GM23338 (cell line): Measurements from ENCODE around the gene PRPH2. TPM values are rescaled to one million over a fixed set of nuclear protein-coding genes. Genes with fewer than 3 reads are reported as not detected.

Experiments used
- ATAC-seq: fragments of 200-7000 bp; cut with Tn5 transposase; 3 replicates; pipeline ENCODE4 v1.9.1; 2020
- DNase-seq: peaks from one replicate; pipeline ENCODE4 v3.0.0-alpha.2; 2015; ENCODE audit warnings: low spot score
- H2AFZ ChIP-seq: fragments of 200-600 bp; sonication (generic); 2 replicates; pipeline ENCODE4 v1.8.0; 2016; ENCODE audit warnings: antibody characterized with exemption, mild to moderate bottlenecking, moderate library complexity
- H3F3A ChIP-seq: fragments of 200-600 bp; sonication (generic); replicated peaks from 2 replicates; pipeline ENCODE4 v1.8.0; 2017; ENCODE audit warnings: antibody characterized with exemption, mixed run types, low read depth
- H3K27ac ChIP-seq: fragments of 200-600 bp; sonication (generic); 2 replicates; pipeline ENCODE4 v1.6.1; 2016; ENCODE audit warnings: low read depth
- H3K27me3 ChIP-seq: fragments of 200-600 bp; sonication (generic); 2 replicates; pipeline ENCODE4 v1.8.0; 2016; ENCODE audit warnings: mild to moderate bottlenecking, mixed run types, moderate library complexity; ENCODE audit not compliant: insufficient read depth
- H3K36me3 ChIP-seq: fragments of 200-600 bp; sonication (generic); 2 replicates; pipeline ENCODE4 v1.8.0; 2016; ENCODE audit warnings: mild to moderate bottlenecking; ENCODE audit not compliant: insufficient read depth
- H3K4me1 ChIP-seq: fragments of 200-600 bp; sonication (generic); 2 replicates; pipeline ENCODE4 v1.8.0; 2016; ENCODE audit warnings: mild to moderate bottlenecking, moderate library complexity; ENCODE audit not compliant: insufficient read depth
- H3K4me2 ChIP-seq: fragments of 200-600 bp; sonication (generic); 2 replicates; pipeline ENCODE4 v1.7.1; 2017; ENCODE audit warnings: mixed run types
- H3K4me3 ChIP-seq: fragments of 200-600 bp; sonication (generic); 2 replicates; pipeline ENCODE4 v1.6.1; 2016; ENCODE audit warnings: mixed run types
- H3K79me2 ChIP-seq: fragments of 200-600 bp; sonication (generic); replicated peaks from 2 replicates; pipeline ENCODE4 v1.8.0; 2017; ENCODE audit warnings: mild to moderate bottlenecking; ENCODE audit not compliant: insufficient read depth
- H3K9me2 ChIP-seq: fragments of 200-600 bp; sonication (generic); 2 replicates; pipeline ENCODE4 v1.8.0; 2017; ENCODE audit not compliant: insufficient read depth
- H4K20me1 ChIP-seq: fragments of 200-600 bp; sonication (generic); replicated peaks from 2 replicates; pipeline ENCODE4 v1.8.0; 2017; ENCODE audit warnings: mild to moderate bottlenecking; ENCODE audit not compliant: insufficient read depth
- H3K27ac Mint-ChIP-seq: 2 replicates; pipeline ENCODE4 v1.8.0; 2020; ENCODE audit warnings: inconsistent platforms, mild to moderate bottlenecking, moderate library complexity, mixed read lengths
- H3K27me3 Mint-ChIP-seq: 3 replicates; pipeline ENCODE4 v1.8.0; 2022; ENCODE audit warnings: low read depth, mild to moderate bottlenecking, moderate library complexity, mixed read lengths, inconsistent platforms; ENCODE audit not compliant: insufficient read depth, poor library complexity
- H3K36me3 Mint-ChIP-seq: 3 replicates; pipeline ENCODE4 v1.8.0; 2021; ENCODE audit warnings: low read depth, mild to moderate bottlenecking, inconsistent platforms, moderate library complexity, mixed read lengths
- H3K4me1 Mint-ChIP-seq: 3 replicates; pipeline ENCODE4 v1.8.0; 2020; ENCODE audit warnings: mild to moderate bottlenecking, inconsistent platforms, mixed read lengths
- H3K4me3 Mint-ChIP-seq: 3 replicates; pipeline ENCODE4 v1.8.0; 2021; ENCODE audit warnings: moderate library complexity, mild to moderate bottlenecking, inconsistent platforms, mixed read lengths
- H3K9me3 Mint-ChIP-seq: 3 replicates; pipeline ENCODE4 v1.8.0; 2020; ENCODE audit warnings: moderate library complexity, mild to moderate bottlenecking, inconsistent platforms, mixed read lengths
- CREB1 ChIP-seq: fragments of 250-450 bp; sonication (Bioruptor Pico); IDR thresholded peaks from 2 replicates; pipeline ENCODE4 v1.5.0; 2020; ENCODE audit warnings: low read depth, mild to moderate bottlenecking, moderate library complexity
- CTCF ChIP-seq, 2 experiments: fragments of 200-600 bp in 1 of 2; sonication (generic) in 1 of 2; conservative IDR thresholded peaks; 2 replicates each; pipeline versions ENCODE4 v1.5.1 to v1.6.1; 2016 to 2017; ENCODE audit warnings: antibody characterized with exemption in 2 of 2, low read depth in 2 of 2, mild to moderate bottlenecking in 2 of 2, moderate library complexity in 1 of 2
- REST ChIP-seq: IDR thresholded peaks from one replicate; pipeline ENCODE4 v1.6.1; 2018; ENCODE audit warnings: antibody characterized with exemption; ENCODE audit not compliant: unreplicated experiment
- ZNF114 ChIP-seq: fragments of 250-450 bp; sonication (Bioruptor Pico); IDR thresholded peaks from 2 replicates; pipeline ENCODE4 v1.5.0; 2020; ENCODE audit warnings: mild to moderate bottlenecking, moderate library complexity
- ZNF462 ChIP-seq: fragments of 250-450 bp; sonication (Bioruptor Pico); IDR thresholded peaks from 2 replicates; pipeline ENCODE4 v1.5.0; 2020; ENCODE audit warnings: mild to moderate bottlenecking, moderate library complexity
- polyA plus RNA-seq: library from polyadenylated mRNA; unstranded; fragments of >200 nt; fragmentation: Nextera tagmentation; extraction: Ambion mirVana; gene quantifications from 2 replicates; pipeline ENCODE4 v1.2.1, GENCODE V29; 2016
- total RNA-seq: library from RNA; depleted of rRNA; stranded (reverse); fragments of >200 nt; shearing (Covaris generic); gene quantifications from 2 replicates; pipeline ENCODE4 v1.2.3, GENCODE V29; 2014

Gene PRPH2
- total and polyA plus RNA-seq, 2 experiments from 2014 or later: 0.50 to 0.52 TPM

DNA sequence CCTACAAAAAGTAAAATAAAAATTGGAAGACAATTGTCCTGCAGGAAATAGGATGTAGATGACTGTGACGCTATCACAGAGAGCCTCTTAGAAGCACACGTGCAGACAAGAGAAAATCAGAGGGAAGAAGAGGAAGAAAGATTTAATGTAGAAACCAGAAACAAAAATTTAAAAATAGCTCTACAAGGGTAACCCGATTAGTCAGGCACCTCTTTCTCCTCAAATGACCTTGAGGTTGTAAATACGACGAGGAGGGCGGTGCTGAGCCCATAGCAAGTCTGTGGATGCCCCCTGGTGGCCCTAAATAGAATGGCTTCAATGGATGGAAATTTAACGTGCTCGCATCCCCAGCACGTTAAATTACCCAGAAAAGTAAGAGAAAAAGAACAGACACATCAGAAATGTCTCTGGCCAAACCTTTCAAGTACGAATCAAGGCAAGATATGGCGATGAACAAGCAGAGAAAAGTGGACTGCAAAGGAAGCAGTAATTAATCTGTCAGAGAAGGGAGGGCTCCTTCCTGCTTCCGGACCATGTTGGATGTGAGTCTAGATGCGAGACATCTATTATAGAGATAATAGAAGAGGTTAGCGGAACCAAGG lies 4.2 kb upstream of the PRPH2 start:
- H3F3A ChIP-seq: no peaks in the 10 kb centered on the region
- no peaks in the 10 kb centered on the region for H3K4me1 ChIP-seq
- no peaks in the 10 kb centered on the region for H4K20me1 ChIP-seq
- H3K4me3 Mint-ChIP-seq: no peak overlapping the region; the same call in 2 of the 3 replicates
- H3K4me1 Mint-ChIP-seq: peaks cover 4% of the 10 kb centered on the region
- H2AFZ ChIP-seq: peak overlapping the region; percentile 6; the same call in 1 of the 2 replicates
- peak overlapping the region; percentile 18; the same call in 1 of the 2 replicates for H3K27ac Mint-ChIP-seq
- H3K4me2 ChIP-seq: no peak overlapping the region
- H3K9me3 Mint-ChIP-seq: no peaks in the 10 kb centered on the region
- no peak overlapping the region for H3K4me3 ChIP-seq
- TF ChIP-seq ZNF114 (CRISPR knock-in tag) (no peak), CTCF (conservative IDR thresholded peaks at IDR 0.05; ENCODE audit: low read depth in 2 of 2) (peak; percentile 92 to 97), ZNF462 (CRISPR knock-in tag) (no peak), REST (no peak), CREB1 (CRISPR knock-in tag) (0 out of 2 replicates have a peak, but pooled peaks have one; percentile 8)
- peaks cover 13% of the 10 kb centered on the region for H3K27me3 Mint-ChIP-seq
- peak; percentile 95 for DNase-seq
- no peaks in the 10 kb centered on the region for H3K27me3 ChIP-seq
- no peaks in the 10 kb centered on the region for H3K9me2 ChIP-seq
- H3K79me2 ChIP-seq: no peaks in the 10 kb centered on the region
- ATAC-seq: peak; percentile 94
- no peaks in the 10 kb centered on the region for H3K36me3 ChIP-seq
- no peaks in the 10 kb centered on the region for H3K36me3 Mint-ChIP-seq
- H3K27ac ChIP-seq: no peak overlapping the region
